HepG2 (cell line): ENCODE results near the gene SEMA3B. TPM values are rescaled to one million over a fixed set of nuclear protein-coding genes. Genes with fewer than 3 reads are reported as not detected.

Source experiments
- ATAD3A ChIP-seq: sonication (generic); formaldehyde crosslinking; IDR thresholded peaks from 2 replicates; pipeline ENCODE4 v1.4.0; 2020; ENCODE audit warnings: missing genetic modification reagents
- CHCHD3 ChIP-seq: sonication (generic); formaldehyde crosslinking; IDR thresholded peaks from 2 replicates; pipeline ENCODE4 v1.8.0; 2022; ENCODE audit warnings: mild to moderate bottlenecking, missing genetic modification reagents, moderate library complexity
- CSRNP1 ChIP-seq: sonication (generic); formaldehyde crosslinking; IDR thresholded peaks from 2 replicates; pipeline ENCODE4 v1.8.1; 2023; ENCODE audit warnings: mild to moderate bottlenecking, missing genetic modification reagents
- HMG20B ChIP-seq: conservative IDR thresholded peaks from 2 replicates; pipeline ENCODE4 v1.6.1; 2016; ENCODE audit warnings: missing genetic modification reagents, missing compliant biosample characterization
- IKZF5 ChIP-seq: IDR thresholded peaks from 2 replicates; pipeline ENCODE4 v1.6.1; 2018; ENCODE audit warnings: missing genetic modification reagents, mild to moderate bottlenecking, missing compliant biosample characterization
- MAF1 ChIP-seq: sonication (generic); formaldehyde crosslinking; IDR thresholded peaks from 2 replicates; pipeline ENCODE4 v1.5.0; 2020; ENCODE audit warnings: missing genetic modification reagents, borderline replicate concordance
- MTA1 ChIP-seq: sonication (generic); formaldehyde crosslinking; IDR thresholded peaks from 2 replicates; pipeline ENCODE4 v1.4.0; 2020; ENCODE audit warnings: missing genetic modification reagents, mild to moderate bottlenecking, borderline replicate concordance
- PHF21A ChIP-seq: sonication (generic); formaldehyde crosslinking; IDR thresholded peaks from 2 replicates; pipeline ENCODE4 v1.5.0; 2020; ENCODE audit warnings: mild to moderate bottlenecking, missing genetic modification reagents
- PHF5A ChIP-seq: IDR thresholded peaks from one replicate; pipeline ENCODE4 v1.6.1; 2018; ENCODE audit warnings: low read depth, missing genetic modification reagents; ENCODE audit not compliant: unreplicated experiment
- RBM39 ChIP-seq: fragments of 200-400 bp; formaldehyde crosslinking; IDR thresholded peaks from one replicate; pipeline ENCODE4 v1.6.1; 2018; ENCODE audit warnings: antibody characterized with exemption, mild to moderate bottlenecking, low read depth, low read length; ENCODE audit not compliant: poor library complexity, severe bottlenecking
- RFX5 ChIP-seq: IDR thresholded peaks from 2 replicates; pipeline ENCODE4 v1.6.1; 2011; ENCODE audit warnings: low read depth, low read length, improper control_type of control experiment
- SIN3A ChIP-seq: IDR thresholded peaks from 2 replicates; pipeline ENCODE4 v1.6.1; 2011; ENCODE audit warnings: low read depth, mild to moderate bottlenecking, control low read depth, low read length, borderline replicate concordance
- SIX1 ChIP-seq: sonication (generic); formaldehyde crosslinking; IDR thresholded peaks from 2 replicates; pipeline ENCODE4 v1.4.0; 2020; ENCODE audit warnings: missing genetic modification reagents, borderline replicate concordance
- SKI ChIP-seq: fragments of 450-650 bp; IDR thresholded peaks from one replicate; pipeline ENCODE4 v1.6.1; 2018; ENCODE audit warnings: mild to moderate bottlenecking; ENCODE audit not compliant: partially characterized antibody
- SP2 ChIP-seq: sonication (generic); formaldehyde crosslinking; IDR thresholded peaks from 2 replicates; pipeline ENCODE4 v1.5.1; 2020; ENCODE audit warnings: mild to moderate bottlenecking, missing genetic modification reagents
- TP53 ChIP-seq: sonication (generic); formaldehyde crosslinking; conservative IDR thresholded peaks from 2 replicates; pipeline ENCODE4 v1.4.0; 2020; ENCODE audit warnings: missing genetic modification reagents
- ZEB1 ChIP-seq: IDR thresholded peaks from 2 replicates; pipeline ENCODE4 v1.6.1; 2012; ENCODE audit warnings: mild to moderate bottlenecking, low read depth, inconsistent platforms; ENCODE audit not compliant: insufficient replicate concordance
- ZNF160 ChIP-seq: sonication (generic); formaldehyde crosslinking; IDR thresholded peaks from 2 replicates; pipeline ENCODE4 v1.8.0; 2022; ENCODE audit warnings: mild to moderate bottlenecking, inconsistent platforms, missing genetic modification reagents
- ZNF484 ChIP-seq: sonication (generic); formaldehyde crosslinking; IDR thresholded peaks from 2 replicates; pipeline ENCODE4 v1.5.1; 2020; ENCODE audit warnings: mild to moderate bottlenecking, low read depth, missing genetic modification reagents, borderline replicate concordance
- ZNF512 ChIP-seq: sonication (generic); formaldehyde crosslinking; IDR thresholded peaks from 2 replicates; pipeline ENCODE4 v1.4.0; 2020; ENCODE audit warnings: mild to moderate bottlenecking, missing genetic modification reagents
- ZNF607 ChIP-seq: sonication (generic); formaldehyde crosslinking; IDR thresholded peaks from 2 replicates; pipeline ENCODE4 v1.5.1; 2020; ENCODE audit warnings: missing genetic modification reagents, mild to moderate bottlenecking, borderline replicate concordance
- ZNF773 ChIP-seq: sonication (generic); formaldehyde crosslinking; IDR thresholded peaks from 2 replicates; pipeline ENCODE4 v1.4.0; 2020; ENCODE audit warnings: missing genetic modification reagents, borderline replicate concordance
- ZNF781 ChIP-seq: sonication (generic); formaldehyde crosslinking; IDR thresholded peaks from 2 replicates; pipeline ENCODE4 v1.5.1; 2020; ENCODE audit warnings: borderline replicate concordance, mild to moderate bottlenecking, missing genetic modification reagents; ENCODE audit errors: not compliant biosample characterization
- polyA plus RNA-seq, 8 experiments: library from polyadenylated mRNA; depleted of rRNA in 3 of 8; stranded (reverse) in 7 of 8; unstranded in 1 of 8; fragments of >200 nt; fragmentation: Illumina TruSeq in 4 of 8; extraction: Trizol in 4 of 8; gene quantifications; 2 replicates each; pipeline versions ENCODE4 v1.2.1 to v1.2.3, GENCODE V29; 2011 to 2016; ENCODE audit warnings: low read depth in 4 of 8, missing spikeins in 1 of 8, mixed read lengths in 1 of 8; ENCODE audit not compliant: insufficient read depth in 1 of 8
- total RNA-seq, 5 experiments: library from RNA; depleted of rRNA; stranded (reverse); fragments of >200 nt; fragmentation: Illumina TruSeq; extraction: Trizol; gene quantifications; 2 replicates each; pipeline ENCODE4 v1.2.3, GENCODE V29; 2016; ENCODE audit warnings: low read depth in 1 of 5

SEMA3B gene
- total and polyA plus RNA-seq, 2 of the 13 experiments (the other 11 are each of a cell fraction or from before 2014, with no cell fraction given), result 93.2 to 158 TPM

DNA sequence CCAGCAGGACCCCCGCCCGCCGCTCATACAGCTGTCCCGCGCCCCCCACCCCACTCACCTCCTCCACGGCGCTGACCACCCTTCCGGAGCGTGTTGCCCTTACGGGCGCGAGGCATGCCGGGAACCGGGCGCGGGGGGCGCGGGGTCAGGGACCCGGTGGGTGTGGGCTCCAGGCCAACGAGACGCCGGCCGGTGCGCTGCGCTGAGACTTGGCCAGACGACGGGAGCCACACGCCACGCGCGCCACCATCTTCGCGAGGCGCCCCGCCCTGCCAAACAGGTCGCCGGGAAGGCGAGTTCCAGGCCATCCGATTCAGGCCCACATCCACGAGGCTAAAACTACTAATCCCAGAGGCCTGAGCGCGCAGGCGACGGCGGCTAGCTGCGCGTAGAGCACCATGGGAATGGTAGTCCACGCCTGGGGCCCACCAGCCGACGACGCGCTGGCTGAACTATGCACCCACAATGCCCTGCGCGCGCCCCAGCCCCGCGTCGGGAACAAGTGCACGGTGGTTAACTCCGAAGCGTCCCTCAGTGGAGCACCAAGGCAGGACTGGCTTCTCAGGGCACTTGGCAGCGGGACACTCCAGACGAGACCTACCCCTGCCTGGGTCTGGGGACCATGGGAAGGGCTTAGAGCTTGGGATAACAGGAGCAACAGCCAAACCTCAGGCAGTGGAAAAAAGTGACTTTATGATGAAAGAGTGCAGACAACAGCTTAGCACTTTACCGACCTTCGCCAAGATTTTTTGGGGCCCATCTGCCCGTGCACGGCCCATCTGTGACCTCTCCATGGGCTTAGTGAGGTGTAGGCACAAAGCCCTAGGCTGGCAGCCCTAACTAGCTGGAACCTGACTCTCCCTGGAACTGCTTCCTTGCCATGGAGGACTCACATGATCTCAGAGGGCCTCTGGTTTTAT, 23.5 kb downstream of the SEMA3B start, which contains the start of gene IFRD2 (continued):
- TF ChIP-seq SKI, result peak; percentile 79
- peak; percentile 70; the same call in 1 of the 2 replicates for TF ChIP-seq SIN3A
- TF ChIP-seq ZNF607 (CRISPR knock-in tag), result peak; percentile 28; the same call in 1 of the 2 replicates
- TF ChIP-seq SIX1 (CRISPR knock-in tag), result no peak
- no peak for TF ChIP-seq ZNF484 (CRISPR knock-in tag)
- no peak for TF ChIP-seq CHCHD3 (CRISPR knock-in tag)
- TF ChIP-seq RFX5, result no peak
- TF ChIP-seq CSRNP1 (CRISPR knock-in tag), result no peak
- no peak for TF ChIP-seq ATAD3A (CRISPR knock-in tag)
- no peak for TF ChIP-seq TP53 (CRISPR knock-in tag)
- TF ChIP-seq MTA1 (CRISPR knock-in tag), result peak; percentile 26; the same call in 1 of the 2 replicates
- TF ChIP-seq RBM39, result no peak
- no peak; the same call in 1 of the 2 replicates for TF ChIP-seq HMG20B (CRISPR knock-in tag)
- peak; percentile 19 for TF ChIP-seq ZNF781
- no peak for TF ChIP-seq ZEB1
- no peak; the same call in 1 of the 2 replicates for TF ChIP-seq PHF21A (CRISPR knock-in tag)
- TF ChIP-seq ZNF512, result no peak
- no peak for TF ChIP-seq MAF1
- TF ChIP-seq ZNF160 (CRISPR knock-in tag), result no peak
- peak; percentile 61 for TF ChIP-seq IKZF5
- TF ChIP-seq SP2, result peak; percentile 57
- TF ChIP-seq ZNF773 (CRISPR knock-in tag), result no peak
- TF ChIP-seq PHF5A (CRISPR knock-in tag), result no peak
